GM19455 (cell line): ENCODE results near the gene SOAT2.
A peak's percentile ranks its signal among the peaks of the same experiment; 100 is the strongest.
"Not testable (repeated sequence)": the region's sequence is repeated elsewhere in the genome, so short reads cannot be mapped to it uniquely, and the experiment has no call there.

Source experiments
- ATAC-seq: cut with Tn5 transposase; IDR thresholded peaks from one replicate; pipeline ENCODE4 v1.9.1; 2021; ENCODE audit not compliant: unreplicated experiment

Gene SOAT2

DNA sequence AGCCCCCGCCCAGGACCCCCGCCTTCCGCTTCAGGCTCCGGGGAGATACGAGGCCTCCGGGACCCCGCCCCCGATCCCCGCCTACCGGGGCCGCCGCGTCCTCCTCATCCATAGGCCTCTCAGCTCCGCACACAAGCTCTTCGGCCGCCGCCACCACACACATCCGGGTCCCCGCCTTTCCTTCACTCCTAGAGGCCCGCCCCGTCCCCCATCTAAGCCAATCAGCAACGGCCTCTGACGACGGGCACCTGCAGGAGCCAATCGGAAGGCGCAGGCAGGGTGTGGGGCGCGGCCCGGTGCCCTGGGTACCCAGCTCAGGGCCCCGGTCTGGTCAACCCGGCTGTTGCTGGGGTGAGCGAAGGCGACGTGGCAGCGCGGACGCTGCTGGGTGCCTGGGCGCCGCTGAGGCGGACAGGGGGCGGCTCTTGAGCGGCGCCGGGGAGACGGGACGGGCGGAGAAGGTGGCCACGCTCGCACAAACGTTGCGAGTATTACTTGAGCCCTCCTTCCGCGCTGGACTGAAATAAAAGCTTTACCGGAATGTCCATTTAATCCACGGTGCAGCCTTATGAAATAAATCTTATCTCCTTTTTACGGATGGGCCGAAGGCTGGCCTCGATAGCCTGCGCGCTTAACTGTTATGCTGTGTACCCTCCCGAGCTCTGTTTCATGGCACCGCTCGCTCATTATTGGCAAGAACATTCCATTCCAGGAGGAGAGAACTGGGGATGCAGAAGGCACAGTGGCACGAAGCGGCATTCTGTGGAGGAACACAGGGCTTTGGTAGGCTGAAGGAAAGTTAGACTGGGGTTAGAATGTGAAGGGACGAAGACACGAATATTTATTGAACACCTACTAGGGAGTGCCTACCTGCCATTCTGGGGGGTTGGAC, 23.8 kb upstream of the SOAT2 start, which contains the start of gene SPRYD3:
Gene SPRYD3, minus strand, starts transcription at position 165 of the 892 bp plus-strand sequence. Its CDS starts 57 bp downstream, at position 108.
- peak; percentile 98 for ATAC-seq

DNA sequence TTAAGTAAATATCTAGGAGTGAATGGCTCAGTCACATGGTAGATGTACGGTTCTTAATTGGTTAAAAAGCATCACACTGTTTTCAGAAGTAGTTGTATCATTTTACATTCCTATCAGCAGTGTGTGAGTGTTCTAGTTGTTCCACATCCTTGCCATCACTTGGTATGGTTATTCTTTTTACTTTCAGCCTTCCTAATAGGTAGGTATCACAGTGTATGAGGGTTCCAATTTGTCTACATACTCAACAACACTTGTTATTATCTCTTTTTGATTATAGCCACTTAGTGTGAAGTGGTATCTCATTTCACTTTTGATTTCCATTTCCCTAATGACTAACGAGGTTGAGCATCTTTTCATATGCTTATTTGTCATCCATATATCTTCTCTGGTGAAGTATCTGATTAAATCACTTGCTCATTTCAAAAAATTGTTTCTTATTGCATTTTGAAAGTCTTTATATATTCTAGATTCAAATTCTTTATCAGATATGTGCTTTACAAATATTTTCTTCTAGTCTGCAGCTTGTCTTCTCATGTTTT, 20.6 kb upstream of the SOAT2 start:
- no peak for ATAC-seq

DNA sequence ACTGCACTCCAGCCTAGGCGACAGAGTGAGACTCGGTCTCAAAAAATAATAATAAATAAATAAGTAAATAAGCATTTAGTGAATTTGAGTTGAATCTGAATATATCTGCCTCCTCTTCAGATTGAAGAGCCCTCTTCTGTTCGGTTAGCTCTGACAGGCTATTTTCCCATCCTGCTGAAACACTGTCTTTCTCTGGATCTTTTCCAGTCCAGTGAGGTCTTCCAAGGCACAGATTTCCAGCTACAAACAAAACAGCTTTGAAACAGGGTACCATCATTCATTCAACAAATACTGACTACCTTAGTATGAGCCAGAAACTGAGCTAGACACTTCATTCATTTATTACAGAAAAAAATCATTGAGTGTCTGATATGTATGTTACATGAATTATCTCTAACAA, 16.9 kb upstream of the SOAT2 start:
- ATAC-seq = no peak

DNA sequence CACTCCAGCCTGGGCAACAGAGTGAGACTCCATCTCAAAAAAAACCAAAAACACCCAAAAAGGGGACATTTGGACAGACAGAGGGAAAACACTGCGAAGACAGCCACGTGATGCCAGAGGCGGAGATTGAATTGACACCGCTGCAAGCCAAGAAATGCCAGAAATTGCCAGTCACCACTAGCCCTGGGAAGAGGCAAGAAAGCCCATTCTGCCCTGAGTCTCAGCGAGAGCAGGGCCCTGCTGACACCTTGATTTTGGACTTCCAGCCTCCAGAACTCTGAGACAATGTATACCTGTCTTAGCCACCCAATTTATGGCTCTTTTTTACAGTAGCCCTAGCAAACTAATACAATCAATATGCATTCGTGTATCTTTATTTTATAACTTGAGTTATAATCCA, 13.2 kb upstream of the SOAT2 start:
- no peak for ATAC-seq

DNA sequence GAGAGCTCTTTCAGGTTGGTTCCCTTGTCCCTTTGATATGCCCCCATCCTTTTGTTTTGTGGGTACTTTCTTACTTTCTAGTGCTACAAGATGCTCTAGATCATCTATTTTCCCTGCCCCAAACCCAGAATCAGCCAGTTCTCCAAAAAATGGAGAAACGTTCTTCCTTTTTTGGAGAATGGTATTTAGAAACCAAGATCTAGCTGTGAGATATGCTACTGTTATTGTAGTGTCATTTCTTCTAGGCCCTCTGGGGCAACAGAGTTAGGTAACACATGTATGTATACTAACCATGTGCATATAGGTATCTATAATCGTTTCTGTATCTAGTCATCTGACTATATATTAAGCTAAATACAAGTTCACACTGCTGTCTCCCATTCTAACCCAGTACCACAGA, 12.7 kb upstream of the SOAT2 start:
- ATAC-seq = no peak

DNA sequence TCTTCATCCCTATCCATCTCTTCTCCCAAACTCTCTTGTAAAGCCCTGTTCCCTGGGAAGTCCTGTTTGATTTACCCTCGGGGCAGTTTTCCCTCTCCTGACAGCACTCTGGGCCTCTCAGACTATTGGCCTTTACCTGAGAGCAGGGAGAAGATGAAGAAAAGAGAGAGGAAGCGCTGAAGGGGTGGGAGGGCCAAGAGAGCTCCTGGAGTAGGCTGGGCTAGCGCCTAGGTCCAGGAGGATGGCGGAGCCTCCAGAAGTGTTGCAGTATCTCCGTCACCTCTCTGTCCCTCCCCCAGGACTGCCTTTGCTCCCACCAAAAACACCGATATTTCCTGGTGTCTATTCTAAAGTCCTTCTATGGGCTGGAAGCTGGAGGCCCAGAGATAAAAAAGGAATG, 11.5 kb upstream of the SOAT2 start:
- ATAC-seq = no peak

DNA sequence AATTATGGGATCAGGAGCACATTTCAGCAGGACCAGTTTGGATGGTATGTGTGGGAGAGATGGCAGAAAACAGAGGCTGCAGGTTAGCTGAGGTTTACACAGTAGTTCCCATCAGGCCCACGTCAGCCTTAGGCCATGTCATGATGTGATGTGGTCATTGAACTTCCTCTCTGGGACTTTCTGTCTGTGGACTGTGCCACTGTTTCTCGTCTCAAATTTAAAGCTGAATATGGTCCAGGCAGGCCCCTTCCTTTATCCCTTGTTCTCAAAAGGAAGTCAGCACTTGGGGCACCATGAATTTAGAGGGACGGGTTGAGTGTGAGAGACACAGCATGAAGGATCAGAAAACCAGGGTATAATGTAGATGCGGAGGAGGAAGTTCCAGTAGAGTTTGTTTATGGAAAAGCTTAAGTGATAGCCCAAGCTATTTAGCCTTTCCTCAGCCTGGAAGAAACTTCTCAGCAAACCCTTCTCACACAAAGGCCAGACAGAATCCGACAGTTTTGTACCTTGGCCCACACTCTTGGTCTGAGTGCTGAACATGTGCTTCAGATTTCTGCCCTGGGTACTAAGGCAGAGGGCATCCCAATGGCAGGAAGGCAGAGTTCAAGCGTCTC, 9.4 kb upstream of the SOAT2 start:
- ATAC-seq = no peak

DNA sequence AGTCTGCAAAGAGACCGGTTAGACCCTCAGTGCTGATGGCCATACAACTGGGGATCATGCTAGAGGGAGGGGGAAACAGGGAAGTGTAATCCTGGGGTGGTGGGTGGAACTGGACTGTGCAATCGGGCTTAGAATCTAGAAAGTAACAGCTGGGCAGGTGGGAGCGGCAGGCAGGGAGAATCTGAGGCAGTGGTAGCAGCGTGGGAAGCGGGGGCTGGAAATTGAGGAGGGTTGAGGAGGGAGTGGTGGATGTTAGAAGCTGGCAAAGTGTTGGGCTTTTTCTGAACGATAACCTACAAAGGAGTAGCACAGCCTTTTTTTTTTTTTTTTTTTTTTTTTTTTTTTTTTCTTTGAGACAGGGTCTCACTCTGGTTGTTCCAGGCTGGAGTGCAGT, 8.9 kb upstream of the SOAT2 start:
- ATAC-seq = no peak

DNA sequence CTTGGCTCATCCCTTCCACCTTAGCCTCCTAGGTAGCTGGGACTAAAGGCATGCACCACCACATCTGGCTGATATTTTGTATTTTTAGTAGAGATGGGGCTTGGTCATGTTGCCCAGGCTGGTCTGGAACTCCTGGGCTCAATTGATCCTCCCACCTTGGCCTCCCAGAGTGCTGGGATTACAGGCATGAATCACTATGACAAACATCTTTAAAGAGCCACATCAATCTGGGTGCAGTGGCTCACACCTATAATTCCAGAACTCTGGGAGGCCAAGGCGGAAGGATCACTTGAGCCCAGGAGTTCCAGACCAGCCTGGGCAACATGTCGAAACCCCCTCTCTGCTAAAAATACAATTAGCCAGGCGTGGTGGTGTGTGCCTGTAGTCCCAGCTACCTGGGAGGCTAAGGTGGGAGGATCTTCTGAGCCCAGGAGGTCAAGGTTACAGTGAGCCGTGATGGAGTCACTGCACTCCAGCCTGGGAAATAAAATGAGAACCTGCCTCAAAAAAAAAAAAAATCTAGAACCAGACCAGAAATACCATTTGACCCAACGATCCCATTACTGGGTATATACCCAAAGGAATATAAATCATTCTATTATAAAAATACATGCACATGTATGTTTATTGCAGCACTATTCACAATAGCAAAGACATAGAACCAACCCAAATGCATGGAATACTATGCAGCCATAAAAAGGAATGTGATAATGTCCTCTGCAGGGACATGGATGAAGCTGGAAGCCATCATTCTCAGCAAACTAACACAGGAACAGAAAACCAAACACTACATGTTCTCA, 8.3 kb upstream of the SOAT2 start:
- ATAC-seq = not testable (repeated sequence)

DNA sequence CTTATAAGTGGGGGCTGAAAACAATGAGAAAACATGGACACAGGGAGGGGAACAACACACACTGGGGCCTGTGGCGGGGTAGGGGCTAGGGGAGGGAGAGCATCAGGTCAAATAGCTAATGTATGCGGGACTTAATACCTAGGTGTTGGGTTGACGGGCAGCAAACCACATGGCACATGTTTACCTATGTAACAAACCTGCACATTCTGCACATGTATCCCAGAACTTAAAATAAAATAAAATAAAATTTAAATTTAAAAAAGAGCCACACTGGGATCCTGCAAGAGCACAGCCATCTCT, 7.7 kb upstream of the SOAT2 start:
- not testable (repeated sequence) for ATAC-seq

DNA sequence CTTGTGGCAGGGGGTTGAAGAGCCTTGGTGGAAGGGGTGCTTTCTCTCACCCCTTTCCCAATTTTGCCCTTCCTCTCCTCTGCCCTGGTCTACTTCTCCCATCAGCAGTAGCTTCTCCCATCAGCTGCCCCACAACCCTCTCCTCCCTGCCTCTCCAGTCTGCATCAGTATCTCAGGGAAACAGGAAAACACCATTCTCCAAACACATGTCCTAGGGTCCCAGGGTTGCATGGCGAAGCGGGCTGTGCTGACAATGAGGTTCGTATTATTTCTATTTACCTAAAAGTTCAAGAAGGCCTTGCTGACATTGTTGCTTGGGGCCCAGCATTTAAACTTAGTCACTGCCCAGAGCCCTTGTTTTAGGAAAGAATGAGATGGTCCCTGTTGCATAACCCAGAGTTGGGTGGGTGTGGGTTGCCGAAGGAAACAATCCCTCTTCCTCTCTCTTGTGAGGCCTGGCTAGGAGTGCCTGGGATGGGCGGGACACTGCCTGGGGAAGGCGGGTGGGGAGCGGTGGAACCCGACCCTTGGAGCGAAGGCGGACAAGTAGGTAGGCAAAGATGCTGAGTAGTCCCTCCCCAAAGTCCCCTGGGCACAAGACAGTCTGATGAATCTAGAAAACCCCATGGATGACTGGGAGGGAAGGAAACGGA, 7.1 kb upstream of the SOAT2 start:
- ATAC-seq = no peak

DNA sequence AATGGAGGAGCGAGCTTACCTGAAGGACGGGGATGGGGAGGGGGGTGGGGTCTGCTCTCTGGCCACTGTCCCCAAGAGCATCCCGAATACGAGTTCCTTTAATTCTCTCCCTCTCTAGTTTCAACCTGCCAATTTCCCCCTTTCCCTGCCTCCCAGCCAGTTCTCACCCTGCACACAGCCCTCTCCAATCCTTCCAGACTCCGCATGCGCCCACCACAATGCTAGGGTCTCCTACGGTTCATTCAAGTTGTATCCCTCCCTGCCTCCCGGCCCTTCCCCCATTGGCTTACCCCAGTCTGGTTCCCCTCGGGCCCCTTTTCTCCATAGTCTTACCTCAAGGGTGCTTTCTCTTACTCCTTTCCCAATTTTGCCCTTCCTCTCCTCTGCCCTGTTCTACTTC, 6.5 kb upstream of the SOAT2 start:
- no peak for ATAC-seq

DNA sequence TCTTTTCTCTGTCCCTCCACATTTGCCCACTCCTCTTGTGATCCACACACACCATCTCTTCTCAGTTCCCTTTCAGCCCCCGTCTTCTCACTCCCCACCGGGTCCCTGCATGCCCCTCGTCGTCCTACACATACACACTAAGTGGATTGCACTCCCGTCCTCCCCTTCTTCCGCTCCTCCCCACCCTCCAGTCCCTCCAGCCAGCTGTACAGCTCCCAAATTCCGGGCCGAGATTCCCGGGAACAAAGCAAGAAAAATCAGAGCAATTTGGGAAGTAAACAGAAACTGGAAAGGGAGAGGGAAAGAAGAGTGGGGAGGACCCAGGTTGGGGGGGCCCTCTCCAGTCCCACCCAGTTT, 6.1 kb upstream of the SOAT2 start:
- ATAC-seq = no peak

DNA sequence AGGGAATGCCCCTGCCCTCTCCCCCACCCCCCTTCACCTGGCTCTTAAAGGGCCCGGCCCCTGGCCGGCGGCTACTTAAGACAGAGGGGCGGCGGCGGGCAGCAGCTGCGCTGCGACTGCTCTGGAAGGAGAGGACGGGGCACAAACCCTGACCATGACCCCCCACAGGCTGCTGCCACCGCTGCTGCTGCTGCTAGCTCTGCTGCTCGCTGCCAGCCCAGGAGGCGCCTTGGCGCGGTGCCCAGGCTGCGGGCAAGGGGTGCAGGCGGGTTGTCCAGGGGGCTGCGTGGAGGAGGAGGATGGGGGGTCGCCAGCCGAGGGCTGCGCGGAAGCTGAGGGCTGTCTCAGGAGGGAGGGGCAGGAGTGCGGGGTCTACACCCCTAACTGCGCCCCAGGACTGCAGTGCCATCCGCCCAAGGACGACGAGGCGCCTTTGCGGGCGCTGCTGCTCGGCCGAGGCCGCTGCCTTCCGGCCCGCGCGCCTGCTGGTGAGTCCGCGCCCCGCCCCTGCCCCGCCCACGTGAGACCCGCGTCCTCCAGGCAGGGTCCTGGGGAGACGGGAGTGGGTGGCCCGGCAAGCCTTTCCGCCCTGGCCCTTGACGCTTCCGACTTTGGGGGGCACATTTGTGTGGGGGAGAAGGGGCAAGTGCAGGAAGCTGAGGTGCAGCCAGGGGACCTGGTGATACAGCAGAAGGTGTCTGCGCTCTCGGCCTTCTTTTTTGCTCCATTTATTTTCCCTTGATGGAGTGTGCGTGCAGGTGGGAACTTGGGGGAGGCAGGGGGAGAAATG, 5.5 kb upstream of the SOAT2 start, which contains the start of gene IGFBP6:
Gene IGFBP6, plus strand, starts transcription at position 104 of the 790 bp plus-strand sequence. Its CDS starts 51 bp downstream, at position 155.
- no peak for ATAC-seq

DNA sequence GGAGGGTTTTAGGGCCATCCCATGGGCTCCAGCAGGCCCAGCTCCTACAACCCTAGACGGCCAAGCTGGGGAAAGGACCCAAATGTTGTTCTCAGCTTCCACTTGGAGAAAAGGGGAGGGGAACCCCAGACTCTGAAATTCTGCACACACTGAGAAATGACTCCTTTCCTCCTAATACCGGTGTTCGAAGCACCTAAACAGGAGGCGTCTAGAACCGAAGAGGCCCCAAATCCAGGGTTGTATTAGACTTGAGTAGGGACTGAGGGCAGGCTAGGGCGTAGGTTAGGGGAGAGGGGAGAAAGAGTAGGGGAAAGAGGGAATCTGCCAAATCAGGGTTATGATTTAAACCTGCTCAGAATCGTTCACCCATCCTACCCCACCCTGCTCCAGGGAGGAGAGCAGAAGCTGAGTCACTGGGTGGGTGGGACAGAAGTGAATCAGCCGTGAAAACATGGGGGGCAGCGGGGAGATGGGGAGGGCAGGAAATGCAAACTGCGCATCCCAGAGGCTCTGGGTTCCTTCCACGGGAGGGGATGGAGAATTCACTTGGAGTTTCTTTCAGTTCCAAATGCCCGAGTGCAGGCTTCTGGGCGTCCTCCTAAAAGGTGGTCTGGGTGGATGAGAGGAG, 4.8 kb upstream of the SOAT2 start:
- no peak for ATAC-seq

DNA sequence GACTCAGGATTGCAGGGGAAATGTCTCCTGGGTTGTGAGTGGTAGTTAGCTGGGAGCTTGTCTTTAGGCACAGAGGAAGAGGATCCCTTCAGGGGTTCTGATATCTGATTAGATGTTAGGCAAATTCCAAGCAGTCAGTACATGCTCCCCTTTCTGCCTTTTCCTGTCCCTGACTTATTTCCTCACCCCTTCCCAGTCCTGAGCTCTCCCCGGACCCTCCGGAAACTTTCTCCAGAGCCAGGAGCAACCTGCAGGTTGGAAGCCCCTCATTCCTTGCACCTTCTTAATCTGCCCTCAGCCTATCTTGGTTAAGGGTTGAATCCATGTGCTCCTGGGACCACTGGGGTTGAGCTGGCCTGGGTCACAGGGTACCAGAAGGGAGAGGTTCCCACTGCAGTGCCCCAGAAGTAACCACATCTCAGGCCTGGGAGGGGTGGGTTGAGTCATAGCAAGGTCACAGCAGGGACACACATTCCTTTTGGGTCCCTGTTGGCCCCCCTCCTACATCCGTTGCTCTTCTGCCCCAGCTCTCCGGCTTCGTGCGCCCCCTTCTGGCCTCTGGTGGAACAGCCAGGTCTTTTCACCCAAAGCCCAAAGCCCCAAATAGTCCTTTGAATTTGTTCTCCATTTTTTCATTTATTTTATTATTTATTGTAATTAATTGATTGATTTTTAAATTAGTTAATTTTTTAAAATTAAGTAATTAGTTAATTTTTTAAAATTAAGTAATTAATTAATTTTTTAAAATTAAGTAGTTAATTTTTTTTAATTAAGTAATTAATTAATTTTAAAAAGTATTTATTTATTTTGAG, 4.0 kb upstream of the SOAT2 start:
- no peak for ATAC-seq

DNA sequence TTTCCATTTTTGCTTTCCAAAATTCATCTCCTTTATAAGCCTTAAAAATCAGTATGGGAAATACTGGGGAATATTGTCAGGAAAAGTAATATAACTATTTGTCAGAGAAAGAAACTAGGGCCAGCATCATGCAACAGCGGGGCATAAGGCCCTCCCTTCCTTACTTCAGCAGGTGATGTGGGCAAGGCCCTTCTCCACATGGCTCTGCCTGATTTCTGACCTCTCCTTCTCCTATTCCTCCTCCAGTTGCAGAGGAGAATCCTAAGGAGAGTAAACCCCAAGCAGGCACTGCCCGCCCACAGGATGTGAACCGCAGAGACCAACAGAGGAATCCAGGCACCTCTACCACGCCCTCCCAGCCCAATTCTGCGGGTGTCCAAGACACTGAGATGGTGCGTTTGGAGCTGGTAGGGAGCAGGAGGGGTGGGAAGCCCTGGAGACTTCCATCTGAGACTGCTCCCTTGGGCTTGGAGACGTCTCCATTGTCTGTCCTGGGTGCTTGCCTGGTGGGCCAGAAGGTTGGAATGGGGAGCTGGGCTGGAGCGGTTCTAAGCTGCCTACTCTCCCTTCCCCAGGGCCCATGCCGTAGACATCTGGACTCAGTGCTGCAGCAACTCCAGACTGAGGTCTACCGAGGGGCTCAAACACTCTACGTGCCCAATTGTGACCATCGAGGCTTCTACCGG, 2.7 kb upstream of the SOAT2 start:
- ATAC-seq = no peak

DNA sequence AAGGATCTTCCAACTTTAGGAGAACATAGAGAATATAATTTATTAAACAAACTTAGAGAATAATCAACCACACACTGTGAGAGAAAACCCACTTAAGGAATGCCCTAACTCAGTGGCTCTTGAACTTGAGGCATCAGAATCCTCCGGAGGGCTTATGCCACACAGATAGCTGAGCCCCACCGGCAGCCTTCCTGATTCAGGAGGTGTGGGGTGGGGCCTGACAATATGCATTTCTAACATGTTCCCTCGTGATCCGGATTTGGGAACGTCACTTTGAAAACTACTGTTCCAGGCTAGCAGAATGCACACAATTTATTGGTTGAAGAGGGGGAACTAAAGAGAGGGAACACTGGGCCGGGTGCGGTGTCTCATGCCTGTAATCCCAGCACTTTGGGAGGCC, 2.0 kb upstream of the SOAT2 start:
- ATAC-seq = no peak
